Measurements from ENCODE around the gene MADCAM1.

Gene MADCAM1

GRCh38 chr19:488505-489417, 7.5 kb upstream of the MADCAM1 start:
- peak overlapping the region; percentile 96 for H3K9ac ChIP-seq
- H3K36me3 ChIP-seq (ENCODE audit: control insufficient read depth, insufficient read depth, low read length), result no peaks in the 10 kb centered on the region
- H3K4me2 ChIP-seq (ENCODE audit: low read length), result peak overlapping the region; percentile 98
- H2AFZ ChIP-seq, result peak overlapping the region; percentile 97
- TF ChIP-seq, protein P1, sequence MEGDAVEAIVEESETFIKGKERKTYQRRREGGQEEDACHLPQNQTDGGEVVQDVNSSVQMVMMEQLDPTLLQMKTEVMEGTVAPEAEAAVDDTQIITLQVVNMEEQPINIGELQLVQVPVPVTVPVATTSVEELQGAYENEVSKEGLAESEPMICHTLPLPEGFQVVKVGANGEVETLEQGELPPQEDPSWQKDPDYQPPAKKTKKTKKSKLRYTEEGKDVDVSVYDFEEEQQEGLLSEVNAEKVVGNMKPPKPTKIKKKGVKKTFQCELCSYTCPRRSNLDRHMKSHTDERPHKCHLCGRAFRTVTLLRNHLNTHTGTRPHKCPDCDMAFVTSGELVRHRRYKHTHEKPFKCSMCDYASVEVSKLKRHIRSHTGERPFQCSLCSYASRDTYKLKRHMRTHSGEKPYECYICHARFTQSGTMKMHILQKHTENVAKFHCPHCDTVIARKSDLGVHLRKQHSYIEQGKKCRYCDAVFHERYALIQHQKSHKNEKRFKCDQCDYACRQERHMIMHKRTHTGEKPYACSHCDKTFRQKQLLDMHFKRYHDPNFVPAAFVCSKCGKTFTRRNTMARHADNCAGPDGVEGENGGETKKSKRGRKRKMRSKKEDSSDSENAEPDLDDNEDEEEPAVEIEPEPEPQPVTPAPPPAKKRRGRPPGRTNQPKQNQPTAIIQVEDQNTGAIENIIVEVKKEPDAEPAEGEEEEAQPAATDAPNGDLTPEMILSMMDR (IDR thresholded peaks at IDR 0.05), result no peak
- H3K4me3 ChIP-seq (ENCODE audit: low read depth, low read length), result peak overlapping the region; percentile 87
- no peaks in the 10 kb centered on the region for H3K4me1 ChIP-seq
- peak overlapping the region; percentile 86 for H3K27ac ChIP-seq
- H3K79me2 ChIP-seq, result no peaks in the 10 kb centered on the region
- no peaks in the 10 kb centered on the region for H3K27me3 ChIP-seq (ENCODE audit: control insufficient read depth, insufficient read depth, low read length)
- no peaks in the 10 kb centered on the region for H3K9me3 ChIP-seq (ENCODE audit: control insufficient read depth, low read length)

- H3K27ac ChIP-seq, result peak overlapping the region; percentile 86
- H3K79me2 ChIP-seq, result no peaks in the 10 kb centered on the region
- no peaks in the 10 kb centered on the region for H3K27me3 ChIP-seq (ENCODE audit: control insufficient read depth, insufficient read depth, low read length)
- TF ChIP-seq, protein P1 (IDR thresholded peaks at IDR 0.05), result no peak
- H3K4me1 ChIP-seq, result no peaks in the 10 kb centered on the region
- no peaks in the 10 kb centered on the region for H3K36me3 ChIP-seq (ENCODE audit: control insufficient read depth, insufficient read depth, low read length)
- H3K4me3 ChIP-seq (ENCODE audit: low read depth, low read length), result peak overlapping the region; percentile 87
- no peaks in the 10 kb centered on the region for H3K9me3 ChIP-seq (ENCODE audit: control insufficient read depth, low read length)
- peak overlapping the region; percentile 97 for H2AFZ ChIP-seq
- peak overlapping the region; percentile 98 for H3K4me2 ChIP-seq (ENCODE audit: low read length)
- H3K9ac ChIP-seq, result peak overlapping the region; percentile 90
Observed at GRCh38 chr19:489418-490196, 6.7 kb upstream of the MADCAM1 start.

GRCh38 chr19:491146-491741, 5.0 kb upstream of the MADCAM1 start:
- Histone ChIP-seq H3K9ac (no peak overlapping the region), H3K36me3 (ENCODE audit: control insufficient read depth, insufficient read depth, low read length) (no peaks in the 10 kb centered on the region), H3K27ac (no peak overlapping the region), H3K27me3 (ENCODE audit: control insufficient read depth, insufficient read depth, low read length) (no peaks in the 10 kb centered on the region), H3K4me1 (no peaks in the 10 kb centered on the region), H3K4me2 (ENCODE audit: low read length) (no peak overlapping the region), H3K79me2 (no peaks in the 10 kb centered on the region), H3K9me3 (ENCODE audit: control insufficient read depth, low read length) (no peaks in the 10 kb centered on the region), H3K4me3 (ENCODE audit: low read depth, low read length) (no peak overlapping the region), H2AFZ (no peak overlapping the region)
- TF ChIP-seq, protein P1 (IDR thresholded peaks at IDR 0.05), result no peak

DNA sequence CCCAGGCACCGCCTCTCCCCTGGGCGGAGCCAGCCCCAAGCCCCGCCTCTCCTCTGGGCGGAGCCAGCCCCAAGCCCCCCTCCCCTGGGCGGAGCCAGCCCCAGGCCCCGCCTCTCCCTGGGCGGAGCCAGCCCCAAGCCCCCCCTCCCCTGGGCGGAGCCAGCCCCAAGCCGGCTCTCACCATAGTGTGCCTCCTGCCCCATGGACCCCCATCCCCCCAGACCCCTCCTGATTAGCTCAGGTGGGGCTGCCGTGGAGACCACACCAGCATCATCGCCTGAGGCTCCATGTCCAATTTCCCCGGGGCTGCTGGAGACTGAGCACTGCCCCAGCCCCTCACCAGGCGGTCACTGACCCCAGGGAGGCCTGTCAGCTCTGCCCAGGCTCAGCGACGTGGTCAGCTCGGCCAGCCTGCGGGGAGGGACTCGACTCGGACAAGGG, 4.2 kb upstream of the MADCAM1 start:
- Histone ChIP-seq H3K9ac (no peak overlapping the region), H3K4me2 (ENCODE audit: low read length) (no peak overlapping the region), H3K36me3 (ENCODE audit: control insufficient read depth, insufficient read depth, low read length) (no peaks in the 10 kb centered on the region), H2AFZ (no peak overlapping the region), H3K27ac (no peak overlapping the region), H3K27me3 (ENCODE audit: control insufficient read depth, insufficient read depth, low read length) (no peaks in the 10 kb centered on the region), H3K4me1 (no peaks in the 10 kb centered on the region), H3K4me3 (ENCODE audit: low read depth, low read length) (no peak overlapping the region), H3K9me3 (ENCODE audit: control insufficient read depth, low read length) (no peaks in the 10 kb centered on the region), H3K79me2 (no peaks in the 10 kb centered on the region)
- TF ChIP-seq, protein P1 (IDR thresholded peaks at IDR 0.05), result no peak
